Measurements from ENCODE around the gene ADAMTS20. TPM values are rescaled to one million over a fixed set of nuclear protein-coding genes. Genes with fewer than 3 reads are reported as not detected.

ADAMTS20 gene
- total RNA-seq, 1 experiment from 2014 or later: 2.7 TPM

GRCh38 chr12:43406801-43407200, 145.2 kb downstream of the ADAMTS20 start:
- H3K4me1 ChIP-seq (ENCODE audit: insufficient read depth, low read length): no peaks in the 10 kb centered on the region
- H3K14ac ChIP-seq (ENCODE audit: insufficient read depth, low read length): no peak overlapping the region
- H3K4me3 Mint-ChIP-seq: no peak overlapping the region
- no peak overlapping the region for H3K4me2 ChIP-seq (ENCODE audit: insufficient read depth, insufficient read length, low read length)
- H3K27ac Mint-ChIP-seq: no peak overlapping the region
- H3T11ph ChIP-seq (ENCODE audit: low read length): no peak overlapping the region
- no peak overlapping the region for H3K23ac ChIP-seq (ENCODE audit: insufficient read length, low read depth, low read length)
- H3K4ac ChIP-seq (ENCODE audit: low read depth, low read length): no peak overlapping the region
- no CpG with 5 or more reads among the region's 1 CpG for WGBS (ENCODE audit: extremely low coverage, insufficient read length, low lambda C conversion rate)
- no peak overlapping the region for H2BK15ac ChIP-seq (ENCODE audit: low read depth, low read length)
- no peak overlapping the region for H2BK20ac ChIP-seq (ENCODE audit: low read depth, low read length, poor library complexity, severe bottlenecking)
- H3K23me2 ChIP-seq (ENCODE audit: insufficient read length, low read depth, low read length, poor library complexity, severe bottlenecking): no peaks in the 10 kb centered on the region
- no peak overlapping the region for H2AFZ ChIP-seq (ENCODE audit: low read length)
- no peak overlapping the region for H4K5ac ChIP-seq (ENCODE audit: insufficient read length, low read depth, low read length)
- H3K9me3 Mint-ChIP-seq: no peaks in the 10 kb centered on the region
- no peaks in the 10 kb centered on the region for H4K20me1 ChIP-seq (ENCODE audit: control insufficient read depth, insufficient read depth, insufficient read length)
- H3K9me3 ChIP-seq (ENCODE audit: control insufficient read depth, low read depth, low read length): no peaks in the 10 kb centered on the region
- H4K91ac ChIP-seq (ENCODE audit: insufficient read length, low read depth, low read length): no peak overlapping the region
- no peaks in the 10 kb centered on the region for H3K27me3 ChIP-seq (ENCODE audit: insufficient read depth, low read length)
- H2BK120ac ChIP-seq (ENCODE audit: low read depth, low read length, poor library complexity, severe bottlenecking): no peak overlapping the region
- H3K36me3 Mint-ChIP-seq (ENCODE audit: insufficient read depth in 1 of 3, low read depth in 3 of 3): no peaks in the 10 kb centered on the region
- DNase-seq: no peak
- H3K79me2 ChIP-seq (ENCODE audit: insufficient read depth, low read length): no peaks in the 10 kb centered on the region
- H3K27me3 Mint-ChIP-seq (ENCODE audit: low read depth): no peaks in the 10 kb centered on the region
- no peak overlapping the region for H2BK12ac ChIP-seq (ENCODE audit: insufficient read length, low read depth, low read length)
- H3K79me1 ChIP-seq (ENCODE audit: insufficient read depth, low read depth, low read length, poor library complexity, severe bottlenecking): no peaks in the 10 kb centered on the region
- no peak overlapping the region for H2AK5ac ChIP-seq (ENCODE audit: insufficient read length, low read length)
- H3K56ac ChIP-seq (ENCODE audit: insufficient read length, low read depth, low read length): no peak overlapping the region
- H3K9ac ChIP-seq (ENCODE audit: extremely low read depth, insufficient read length, low read length): no peak overlapping the region
- TF ChIP-seq CTCF (conservative IDR thresholded peaks at IDR 0.05): no peak
- no peak overlapping the region for H2BK5ac ChIP-seq (ENCODE audit: insufficient read length, low read length)
- no peak overlapping the region for H3K18ac ChIP-seq (ENCODE audit: insufficient read length, low read depth, low read length)
- no peaks in the 10 kb centered on the region for H3K4me1 Mint-ChIP-seq
- H4K8ac ChIP-seq (replicated peaks; ENCODE audit: insufficient read length, low read depth, low read length): no peak overlapping the region
- no peak overlapping the region for H3K27ac ChIP-seq (ENCODE audit: insufficient read length, low read depth, low read length)
